ENCODE results near the gene CFDP1.
"Not testable (repeated sequence)": the region's sequence is repeated elsewhere in the genome, so short reads cannot be mapped to it uniquely, and the experiment has no call there.

The CFDP1 gene

GRCh38 chr16:75288181-75288580 is 145.1 kb downstream of the CFDP1 start:
- in situ Hi-C loops (cut with HindIII; ENCODE audit: low sequenced_read_pairs), result no loop called here
- no peak overlapping the region for H3K4me3 ChIP-seq (ENCODE audit: low read depth, low read length)
- DNase-seq (ENCODE audit: low read depth), result no peak
- TF ChIP-seq, protein P1, sequence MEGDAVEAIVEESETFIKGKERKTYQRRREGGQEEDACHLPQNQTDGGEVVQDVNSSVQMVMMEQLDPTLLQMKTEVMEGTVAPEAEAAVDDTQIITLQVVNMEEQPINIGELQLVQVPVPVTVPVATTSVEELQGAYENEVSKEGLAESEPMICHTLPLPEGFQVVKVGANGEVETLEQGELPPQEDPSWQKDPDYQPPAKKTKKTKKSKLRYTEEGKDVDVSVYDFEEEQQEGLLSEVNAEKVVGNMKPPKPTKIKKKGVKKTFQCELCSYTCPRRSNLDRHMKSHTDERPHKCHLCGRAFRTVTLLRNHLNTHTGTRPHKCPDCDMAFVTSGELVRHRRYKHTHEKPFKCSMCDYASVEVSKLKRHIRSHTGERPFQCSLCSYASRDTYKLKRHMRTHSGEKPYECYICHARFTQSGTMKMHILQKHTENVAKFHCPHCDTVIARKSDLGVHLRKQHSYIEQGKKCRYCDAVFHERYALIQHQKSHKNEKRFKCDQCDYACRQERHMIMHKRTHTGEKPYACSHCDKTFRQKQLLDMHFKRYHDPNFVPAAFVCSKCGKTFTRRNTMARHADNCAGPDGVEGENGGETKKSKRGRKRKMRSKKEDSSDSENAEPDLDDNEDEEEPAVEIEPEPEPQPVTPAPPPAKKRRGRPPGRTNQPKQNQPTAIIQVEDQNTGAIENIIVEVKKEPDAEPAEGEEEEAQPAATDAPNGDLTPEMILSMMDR (IDR thresholded peaks at IDR 0.05; ENCODE audit: low read depth, low read length, missing control alignments), result no peak

DNA sequence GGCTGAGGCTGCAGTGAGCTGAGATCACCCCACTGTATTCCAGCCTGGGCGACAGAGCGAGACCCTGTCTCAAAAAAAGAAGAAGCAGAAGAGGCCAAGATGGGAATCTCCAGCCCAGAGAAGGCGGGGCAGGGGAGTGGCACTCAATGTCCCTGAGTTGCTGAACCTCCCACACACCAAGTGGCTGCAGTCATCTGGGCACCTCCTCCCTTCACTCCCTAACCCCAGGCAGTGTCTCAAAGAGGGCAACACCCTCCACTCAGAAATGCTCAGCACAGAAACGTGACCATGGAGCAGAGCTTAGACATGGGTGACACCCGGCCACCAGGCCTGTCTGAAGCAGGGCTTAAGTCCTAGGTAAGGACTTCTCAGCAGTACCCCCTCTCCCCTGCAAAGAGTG is 145.6 kb downstream of the CFDP1 start:
- in situ Hi-C loops (cut with HindIII; ENCODE audit: low sequenced_read_pairs), result no loop called here
- H3K4me3 ChIP-seq (ENCODE audit: low read depth, low read length), result no peak overlapping the region
- TF ChIP-seq, protein P1 (IDR thresholded peaks at IDR 0.05; ENCODE audit: low read depth, low read length, missing control alignments), result no peak
- no peak for DNase-seq (ENCODE audit: low read depth)

DNA sequence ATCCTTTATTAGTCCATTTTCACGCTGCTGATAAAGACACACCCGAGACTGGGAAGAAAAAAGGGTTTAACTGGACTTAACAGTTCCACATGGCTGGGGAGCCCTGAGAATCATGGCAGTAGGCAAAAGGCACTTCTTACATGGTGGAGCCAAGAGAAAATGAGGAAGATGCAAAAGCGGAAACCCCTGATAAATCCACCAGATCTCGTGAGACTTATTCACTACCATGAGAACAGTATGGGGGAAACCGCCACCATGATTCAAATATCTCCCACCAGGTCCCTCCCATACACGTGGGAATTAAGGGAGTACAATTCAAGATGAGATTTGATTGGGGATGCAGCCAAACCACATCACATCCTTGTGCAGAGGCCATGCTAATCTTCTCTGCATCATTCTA is 146.9 kb downstream of the CFDP1 start:
- H3K4me3 ChIP-seq (ENCODE audit: low read depth, low read length), result no peak overlapping the region
- TF ChIP-seq, protein P1 (IDR thresholded peaks at IDR 0.05; ENCODE audit: low read depth, low read length, missing control alignments), result no peak
- in situ Hi-C loops (cut with HindIII; ENCODE audit: low sequenced_read_pairs), result no loop called here
- no peak for DNase-seq (ENCODE audit: low read depth)

DNA sequence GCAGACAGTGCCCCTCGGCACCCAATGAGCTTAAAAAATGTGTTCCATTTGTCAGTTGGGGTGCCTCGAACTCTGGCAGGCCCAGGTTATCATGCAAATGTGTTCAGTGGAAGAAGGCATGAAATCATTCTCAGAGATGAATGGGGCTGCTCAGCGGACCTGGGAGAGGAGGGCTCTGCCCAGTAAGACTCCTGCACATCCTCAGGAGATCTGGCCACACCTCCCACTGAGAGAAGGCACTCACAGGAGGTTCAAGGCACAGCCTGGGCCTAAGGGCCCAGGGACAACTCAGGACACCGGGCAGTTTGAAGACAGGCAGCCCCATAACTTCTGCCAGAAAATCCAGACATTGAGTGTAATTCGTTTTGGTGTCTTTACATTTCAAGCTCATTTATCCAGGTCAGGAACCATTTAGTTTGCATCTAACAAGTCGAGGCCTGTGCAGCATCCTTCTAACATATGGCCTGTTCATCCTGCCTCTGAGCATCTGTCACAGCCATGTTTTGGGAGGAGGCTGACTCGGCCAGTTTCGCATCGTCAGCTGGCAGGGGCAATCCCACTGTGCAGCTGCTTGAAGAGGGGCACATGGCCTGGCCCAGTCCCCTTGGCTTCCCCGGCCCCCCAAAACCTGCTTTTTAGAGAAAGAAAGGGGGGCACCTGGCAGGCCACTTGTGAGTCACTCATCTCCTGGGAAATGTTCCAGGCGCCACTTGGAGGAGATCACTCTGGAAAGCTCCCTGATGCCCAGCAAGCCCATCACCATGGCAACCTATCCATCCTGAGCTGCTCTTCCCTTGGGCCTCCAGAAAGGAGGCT is 150.6 kb downstream of the CFDP1 start:
- H3K4me3 ChIP-seq (ENCODE audit: low read depth, low read length), result no peak overlapping the region
- no peak for DNase-seq (ENCODE audit: low read depth)
- TF ChIP-seq, protein P1 (IDR thresholded peaks at IDR 0.05; ENCODE audit: low read depth, low read length, missing control alignments), result no peak
- in situ Hi-C loops (cut with HindIII; ENCODE audit: low sequenced_read_pairs), result no loop called here

DNA sequence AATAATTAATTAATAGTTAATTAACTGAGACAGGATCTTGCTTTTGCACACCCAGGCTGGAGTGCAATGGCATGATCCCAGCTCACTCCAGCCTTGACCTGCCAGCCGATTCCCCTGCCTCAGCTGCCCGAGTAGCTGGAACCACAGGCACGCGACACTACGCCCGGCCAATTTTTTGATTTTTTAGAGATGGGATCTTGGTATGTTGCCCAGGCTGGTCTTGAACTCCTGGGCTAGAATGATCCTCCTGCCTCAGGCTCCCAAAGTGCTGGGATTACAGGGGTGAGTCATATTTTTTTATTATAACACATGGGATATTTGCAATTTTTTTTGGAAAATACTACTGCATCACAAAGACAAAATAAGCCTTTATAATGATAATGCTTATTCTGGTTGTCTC is 151.5 kb downstream of the CFDP1 start:
- no peak overlapping the region for H3K4me3 ChIP-seq (ENCODE audit: low read depth, low read length)
- TF ChIP-seq, protein P1 (IDR thresholded peaks at IDR 0.05; ENCODE audit: low read depth, low read length, missing control alignments), result no peak
- DNase-seq (ENCODE audit: low read depth), result no peak
- in situ Hi-C loops (cut with HindIII; ENCODE audit: low sequenced_read_pairs), result no loop called here

- in situ Hi-C loops (cut with HindIII; ENCODE audit: low sequenced_read_pairs); DNase-seq (ENCODE audit: low read depth): not testable (repeated sequence)
Observed at GRCh38 chr16:75281009-75281408, 152.3 kb downstream of the CFDP1 start.

DNA sequence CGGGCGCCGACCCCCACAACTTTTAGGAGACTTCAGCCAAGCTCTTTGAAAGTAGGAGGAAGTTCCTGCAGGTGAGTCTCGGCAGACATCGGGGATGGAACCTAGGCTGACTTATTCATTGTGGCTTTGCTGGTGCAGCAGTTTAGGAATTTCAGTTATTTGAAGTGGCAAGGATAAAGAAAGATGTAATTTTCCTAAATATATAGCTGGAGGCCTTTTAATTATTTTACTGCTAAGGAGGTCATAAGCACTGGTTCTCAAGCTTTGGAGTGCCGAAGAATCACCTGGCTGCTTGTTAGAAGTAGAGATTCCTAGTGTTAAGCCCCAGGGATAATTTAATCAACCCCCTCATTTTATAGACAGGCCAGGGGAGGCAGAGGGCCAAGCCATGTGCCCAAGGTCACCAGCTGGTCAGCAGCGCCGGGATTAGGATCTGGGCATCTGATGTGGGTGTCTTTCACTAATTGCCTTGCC is 152.9 kb downstream of the CFDP1 start:
- DNase-seq (ENCODE audit: low read depth), result no peak
- in situ Hi-C loops (cut with HindIII; ENCODE audit: low sequenced_read_pairs), result no loop called here
- TF ChIP-seq, protein P1 (IDR thresholded peaks at IDR 0.05; ENCODE audit: low read depth, low read length, missing control alignments), result no peak
- no peak overlapping the region for H3K4me3 ChIP-seq (ENCODE audit: low read depth, low read length)

More at GRCh38 chr16:75281009-75281408, 152.3 kb downstream of the CFDP1 start:
- not testable (repeated sequence) for H3K4me3 ChIP-seq (ENCODE audit: low read depth, low read length)
